ENCODE measurements around the gene ATP1B3.

DNA sequence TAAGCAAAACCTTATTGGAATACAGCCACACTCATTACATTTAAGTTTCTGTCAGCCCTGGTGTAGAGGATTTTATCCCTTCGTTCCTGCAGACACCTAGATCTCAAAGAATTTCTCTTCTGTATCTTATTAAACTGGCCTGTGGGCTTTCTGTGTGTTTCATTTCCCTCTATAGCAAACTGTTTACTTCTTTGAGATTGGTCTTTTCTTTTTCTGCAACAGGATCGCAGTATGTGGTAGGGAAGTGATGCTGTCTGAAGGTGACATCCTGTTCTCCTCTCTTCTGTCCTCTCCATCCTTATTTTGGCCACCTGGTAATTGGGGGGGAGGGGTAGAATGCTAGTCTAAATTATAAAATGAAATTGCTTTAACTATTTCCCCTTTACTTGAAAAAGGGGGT, 25.5 kb downstream of the ATP1B3 start:
- TF ChIP-seq, protein P1, sequence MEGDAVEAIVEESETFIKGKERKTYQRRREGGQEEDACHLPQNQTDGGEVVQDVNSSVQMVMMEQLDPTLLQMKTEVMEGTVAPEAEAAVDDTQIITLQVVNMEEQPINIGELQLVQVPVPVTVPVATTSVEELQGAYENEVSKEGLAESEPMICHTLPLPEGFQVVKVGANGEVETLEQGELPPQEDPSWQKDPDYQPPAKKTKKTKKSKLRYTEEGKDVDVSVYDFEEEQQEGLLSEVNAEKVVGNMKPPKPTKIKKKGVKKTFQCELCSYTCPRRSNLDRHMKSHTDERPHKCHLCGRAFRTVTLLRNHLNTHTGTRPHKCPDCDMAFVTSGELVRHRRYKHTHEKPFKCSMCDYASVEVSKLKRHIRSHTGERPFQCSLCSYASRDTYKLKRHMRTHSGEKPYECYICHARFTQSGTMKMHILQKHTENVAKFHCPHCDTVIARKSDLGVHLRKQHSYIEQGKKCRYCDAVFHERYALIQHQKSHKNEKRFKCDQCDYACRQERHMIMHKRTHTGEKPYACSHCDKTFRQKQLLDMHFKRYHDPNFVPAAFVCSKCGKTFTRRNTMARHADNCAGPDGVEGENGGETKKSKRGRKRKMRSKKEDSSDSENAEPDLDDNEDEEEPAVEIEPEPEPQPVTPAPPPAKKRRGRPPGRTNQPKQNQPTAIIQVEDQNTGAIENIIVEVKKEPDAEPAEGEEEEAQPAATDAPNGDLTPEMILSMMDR (IDR thresholded peaks at IDR 0.05) = no peak
- TF ChIP-seq POLR2A (IDR thresholded peaks at IDR 0.05) (no peak), EP300 (IDR thresholded peaks at IDR 0.05) (no peak)

Data from ovary (tissue), 3 donors.